Measurements from ENCODE around the gene EBF4.
"Not testable (repeated sequence)": the region's sequence is repeated elsewhere in the genome, so short reads cannot be mapped to it uniquely, and the experiment has no call there.

Gene EBF4

GRCh38 chr20:2680046-2680445 lies 12.5 kb upstream of the EBF4 start:
- Histone ChIP-seq H3K36me3 (replicated peaks; ENCODE audit: low read depth, low read length) (no peaks in the 10 kb centered on the region), H3K4me2 (ENCODE audit: low read length) (no peak overlapping the region), H3K27me3 (ENCODE audit: low read depth, low read length) (peaks cover 3% of the 10 kb centered on the region; the same call in 1 of the 2 replicates), H3K79me2 (ENCODE audit: low read length) (no peaks in the 10 kb centered on the region), H3K4me1 (ENCODE audit: low read length) (peaks cover 2% of the 10 kb centered on the region; the same call in 1 of the 2 replicates), H3K27ac (ENCODE audit: low read length) (no peak overlapping the region), H2AFZ (ENCODE audit: low read depth, low read length) (no peak overlapping the region), H3K9me3 (ENCODE audit: insufficient read depth, low read length) (no peaks in the 10 kb centered on the region), H4K20me1 (ENCODE audit: insufficient read depth, low read length) (no peaks in the 10 kb centered on the region), H3K4me3 (ENCODE audit: low read length) (no peak overlapping the region), H3K9ac (ENCODE audit: low read length) (no peak overlapping the region)
- TF ChIP-seq CTCF (IDR thresholded peaks at IDR 0.05; ENCODE audit: low read depth, low read length) (no peak), EZH2phosphoT487 (IDR thresholded peaks at IDR 0.05; ENCODE audit: low read depth) (no peak)

GRCh38 chr20:2682040-2682439 lies 10.5 kb upstream of the EBF4 start:
- not testable (repeated sequence) for H3K36me3 ChIP-seq (replicated peaks; ENCODE audit: low read depth, low read length); H3K9ac ChIP-seq (ENCODE audit: low read length); H2AFZ ChIP-seq (ENCODE audit: low read depth, low read length); H3K4me3 ChIP-seq (ENCODE audit: low read length); H3K27ac ChIP-seq (ENCODE audit: low read length); H3K4me2 ChIP-seq (ENCODE audit: low read length); H3K4me1 ChIP-seq (ENCODE audit: low read length); H3K79me2 ChIP-seq (ENCODE audit: low read length); H4K20me1 ChIP-seq (ENCODE audit: insufficient read depth, low read length); H3K9me3 ChIP-seq (ENCODE audit: insufficient read depth, low read length); H3K27me3 ChIP-seq (ENCODE audit: low read depth, low read length)

DNA sequence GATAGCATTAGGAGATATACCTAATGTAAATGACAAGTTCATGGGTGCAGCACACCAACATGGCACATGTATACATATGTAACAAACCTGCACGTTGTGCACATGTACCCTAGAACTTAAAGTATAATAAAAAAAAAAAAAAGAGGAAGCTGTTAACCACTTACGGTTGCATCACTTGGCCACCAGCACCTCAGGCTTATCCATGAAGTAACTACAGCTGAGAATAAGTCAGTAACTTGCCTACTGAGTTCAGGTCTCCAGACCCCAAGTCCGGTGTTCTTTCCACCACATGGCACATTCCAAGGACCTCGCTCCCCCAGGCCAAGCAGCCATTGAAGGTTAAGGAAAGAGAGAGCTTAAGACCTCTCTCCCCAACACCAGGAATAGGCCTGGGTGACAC lies 7.8 kb upstream of the EBF4 start:
- H2AFZ ChIP-seq (ENCODE audit: low read depth, low read length); H3K9me3 ChIP-seq (ENCODE audit: insufficient read depth, low read length); H3K27ac ChIP-seq (ENCODE audit: low read length); H3K27me3 ChIP-seq (ENCODE audit: low read depth, low read length); H3K4me1 ChIP-seq (ENCODE audit: low read length); H4K20me1 ChIP-seq (ENCODE audit: insufficient read depth, low read length); H3K36me3 ChIP-seq (replicated peaks; ENCODE audit: low read depth, low read length); H3K4me2 ChIP-seq (ENCODE audit: low read length); H3K9ac ChIP-seq (ENCODE audit: low read length); H3K79me2 ChIP-seq (ENCODE audit: low read length); H3K4me3 ChIP-seq (ENCODE audit: low read length): not testable (repeated sequence)

DNA sequence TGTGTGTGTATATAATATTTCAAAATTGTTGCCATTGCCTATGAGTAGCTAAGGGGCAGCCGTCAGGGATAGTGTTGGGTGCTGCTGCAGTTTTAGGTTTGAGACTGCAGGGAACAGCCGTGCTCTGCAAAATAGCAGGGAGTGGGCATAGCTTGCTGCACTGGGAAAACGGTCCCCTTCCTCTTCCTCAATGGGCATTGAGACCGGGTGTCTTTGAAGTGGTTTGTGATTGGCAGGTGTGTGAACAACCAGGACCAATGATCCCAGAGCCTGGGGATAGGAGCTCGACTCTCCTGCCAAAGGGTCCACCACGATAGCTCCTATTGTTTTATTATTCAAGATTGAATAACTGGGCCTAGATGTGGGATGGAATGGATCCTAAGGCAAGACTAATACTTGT lies 5.1 kb upstream of the EBF4 start:
- Histone ChIP-seq H3K27me3 (ENCODE audit: low read depth, low read length) (peaks cover 12% of the 10 kb centered on the region; the same call in 1 of the 2 replicates), H3K27ac (ENCODE audit: low read length) (no peak overlapping the region), H3K9me3 (ENCODE audit: insufficient read depth, low read length) (no peaks in the 10 kb centered on the region), H3K9ac (ENCODE audit: low read length) (0 out of 2 replicates have a peak overlapping the region, but pooled peaks have one; percentile 7), H3K4me1 (ENCODE audit: low read length) (peaks cover 10% of the 10 kb centered on the region; the same call in 1 of the 2 replicates), H4K20me1 (ENCODE audit: insufficient read depth, low read length) (no peaks in the 10 kb centered on the region), H3K36me3 (replicated peaks; ENCODE audit: low read depth, low read length) (no peaks in the 10 kb centered on the region), H3K79me2 (ENCODE audit: low read length) (no peaks in the 10 kb centered on the region), H3K4me2 (ENCODE audit: low read length) (peak overlapping the region; percentile 76), H2AFZ (ENCODE audit: low read depth, low read length) (peak overlapping the region; percentile 91), H3K4me3 (ENCODE audit: low read length) (peak overlapping the region; percentile 64)
- TF ChIP-seq CTCF (IDR thresholded peaks at IDR 0.05; ENCODE audit: low read depth, low read length) (no peak), EZH2phosphoT487 (IDR thresholded peaks at IDR 0.05; ENCODE audit: low read depth) (no peak)

GRCh38 chr20:2688041-2688591 lies 4.5 kb upstream of the EBF4 start:
- H3K9me3 ChIP-seq (ENCODE audit: insufficient read depth, low read length) = no peaks in the 10 kb centered on the region
- H3K36me3 ChIP-seq (replicated peaks; ENCODE audit: low read depth, low read length) = no peaks in the 10 kb centered on the region
- H2AFZ ChIP-seq (ENCODE audit: low read depth, low read length) = peak overlapping the region; percentile 91
- H3K4me3 ChIP-seq (ENCODE audit: low read length) = peak overlapping the region; percentile 64
- no peak for TF ChIP-seq EZH2phosphoT487 (IDR thresholded peaks at IDR 0.05; ENCODE audit: low read depth)
- TF ChIP-seq CTCF (IDR thresholded peaks at IDR 0.05; ENCODE audit: low read depth, low read length) = peak; percentile 88
- no peaks in the 10 kb centered on the region for H3K79me2 ChIP-seq (ENCODE audit: low read length)
- H3K9ac ChIP-seq (ENCODE audit: low read length) = 0 out of 2 replicates have a peak overlapping the region, but pooled peaks have one; percentile 7
- no peak overlapping the region for H3K27ac ChIP-seq (ENCODE audit: low read length)
- peaks cover 10% of the 10 kb centered on the region; the same call in 1 of the 2 replicates for H3K4me1 ChIP-seq (ENCODE audit: low read length)
- peak overlapping the region; percentile 76 for H3K4me2 ChIP-seq (ENCODE audit: low read length)
- peaks cover 12% of the 10 kb centered on the region; the same call in 1 of the 2 replicates for H3K27me3 ChIP-seq (ENCODE audit: low read depth, low read length)
- H4K20me1 ChIP-seq (ENCODE audit: insufficient read depth, low read length) = no peaks in the 10 kb centered on the region
